Lung (tissue), 12 donors: ENCODE measurements around the gene USP3. TPM values are rescaled to one million over a fixed set of nuclear protein-coding genes. Genes with fewer than 3 reads are reported as not detected.

ENCODE experiments used
- ATAC-seq: fragments of 200-7000 bp; cut with Tn5 transposase; one replicate; pipeline ENCODE4 v1.9.1; 2020; ENCODE audit warnings: moderate number of reproducible peaks; ENCODE audit not compliant: insufficient read depth, low FRiP score
- DNase-seq, 3 donors: peaks; one replicate each; pipeline ENCODE4 v3.0.0-alpha.2; 2013 to 2017
- H3K27ac ChIP-seq, 2 donors: one replicate each; pipeline ENCODE4 v1.5.1; 2013; ENCODE audit warnings: mild to moderate bottlenecking in 2 of 2, moderate library complexity in 2 of 2, control low read depth in 1 of 2, inconsistent platforms in 1 of 2, low read depth in 1 of 2, low read length in 1 of 2
- H3K27me3 ChIP-seq, 3 donors: one replicate each; pipeline ENCODE4 v1.5.1; 2013; ENCODE audit warnings: low read length in 2 of 3; ENCODE audit not compliant: control insufficient read depth in 3 of 3, insufficient read depth in 3 of 3
- H3K36me3 ChIP-seq, 4 donors: one replicate each; pipeline ENCODE4 v1.5.1; 2013; ENCODE audit warnings: low read length in 4 of 4, mild to moderate bottlenecking in 1 of 4, moderate library complexity in 1 of 4; ENCODE audit not compliant: control insufficient read depth in 4 of 4, insufficient read depth in 4 of 4
- H3K4me1 ChIP-seq, 5 donors: one replicate each; pipeline ENCODE4 v1.5.1; 2013; ENCODE audit warnings: low read length in 5 of 5, mild to moderate bottlenecking in 2 of 5, moderate library complexity in 1 of 5; ENCODE audit not compliant: control insufficient read depth in 5 of 5, insufficient read depth in 5 of 5
- H3K4me3 ChIP-seq: one replicate; pipeline ENCODE4 v1.5.1; 2013; ENCODE audit warnings: mild to moderate bottlenecking, control low read depth, moderate library complexity
- H3K9ac ChIP-seq, 2 donors: one replicate each; pipeline ENCODE4 v1.5.1; 2013; ENCODE audit warnings: low read length in 2 of 2, control low read depth in 1 of 2; ENCODE audit not compliant: insufficient read depth in 1 of 2
- H3K9me3 ChIP-seq, 4 donors: one replicate each; pipeline ENCODE4 v1.5.1; 2013; ENCODE audit warnings: low read length in 3 of 4, mild to moderate bottlenecking in 1 of 4, moderate library complexity in 1 of 4; ENCODE audit not compliant: control insufficient read depth in 4 of 4, insufficient read depth in 3 of 4
- CTCF ChIP-seq: IDR thresholded peaks from 2 replicates; pipeline ENCODE4 v1.5.1; 2012; ENCODE audit warnings: mild to moderate bottlenecking; ENCODE audit errors: control extremely low read depth, extremely low read depth
- WGBS, 2 donors: extraction: QIAGEN DNeasy Blood & Tissue Kit; methylation state at CpG; one replicate each; pipeline ENCODE4 v1.1.7; 2013; 5-methylcytosine and 5-hydroxymethylcytosine counted together
- polyA plus RNA-seq, 2 donors: library from polyadenylated mRNA; stranded (reverse); fragments of 200-250 nt; gene quantifications; one replicate each; pipeline ENCODE4 v1.2.1, GENCODE V29; 2013
- total RNA-seq, 2 donors: library from RNA; depleted of rRNA in 1 of 2; stranded (reverse); fragments of >200 nt in 1 of 2; gene quantifications; one replicate each; pipeline ENCODE4 v1.2.1, GENCODE V29; 2014 to 2021
- donor health status: control.
- donor health status: control.
- donor health status: Bipolar disorder and iron deficiency.
- donor health status: healthy.
- donor health status: DM: yes; HTN: yes; CAD: no.

Gene USP3
- total and polyA plus RNA-seq, 4 donors = 29.1 to 95.5 (median 49.9) TPM

DNA sequence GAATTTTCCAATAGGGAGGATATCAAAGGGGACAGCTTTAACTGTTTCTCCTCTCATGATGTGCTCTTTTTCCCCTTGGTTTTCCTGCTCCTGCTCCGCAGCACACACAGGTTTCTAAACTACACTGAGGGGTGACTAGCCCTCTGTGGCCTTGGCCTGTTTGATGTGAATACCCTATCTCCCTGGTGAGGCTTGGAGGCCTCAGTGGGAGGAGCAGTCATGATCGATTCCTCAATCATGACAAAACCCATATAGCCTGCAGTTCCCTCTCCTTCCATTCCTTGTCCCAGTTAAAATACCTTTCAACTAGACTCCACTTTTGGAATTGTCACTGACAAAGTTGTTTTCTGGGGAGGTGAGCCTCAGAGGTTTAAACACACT is 24.0 kb upstream of the USP3 start:
- Histone ChIP-seq H3K27me3 (no peaks in the 10 kb centered on the region), H3K4me1 (peaks cover 0 to 6% (median 6%) of the 10 kb centered on the region in 5 donors), H3K9ac (no peak overlapping the region), H3K4me3 (no peak overlapping the region), H3K9me3 (no peaks in the 10 kb centered on the region), H3K36me3 (no peaks in the 10 kb centered on the region), H3K27ac (no peak overlapping the region)
- DNase-seq (no peak), ATAC-seq (no peak)
- WGBS, 2 donors = 91 to 92% methylated on average over 2 of the region's 2 CpGs
- TF ChIP-seq CTCF = no peak

- H3K9ac ChIP-seq = no peak overlapping the region
- TF ChIP-seq CTCF = no peak
- H3K27me3 ChIP-seq = no peaks in the 10 kb centered on the region
- H3K27ac ChIP-seq = no peak overlapping the region
- H3K4me3 ChIP-seq = no peak overlapping the region
- 69 to 70% methylated on average over 3 of the region's 3 CpGs for WGBS, 2 donors
- ATAC-seq (no peak), DNase-seq (no peak)
- no peaks in the 10 kb centered on the region for H3K36me3 ChIP-seq
- H3K4me1 ChIP-seq = peaks cover 0 to 6% (median 6%) of the 10 kb centered on the region in 5 donors
- H3K9me3 ChIP-seq = no peaks in the 10 kb centered on the region
These were observed 23.1 kb upstream of the USP3 start for GRCh38 chr15:63481105-63481810.

DNA sequence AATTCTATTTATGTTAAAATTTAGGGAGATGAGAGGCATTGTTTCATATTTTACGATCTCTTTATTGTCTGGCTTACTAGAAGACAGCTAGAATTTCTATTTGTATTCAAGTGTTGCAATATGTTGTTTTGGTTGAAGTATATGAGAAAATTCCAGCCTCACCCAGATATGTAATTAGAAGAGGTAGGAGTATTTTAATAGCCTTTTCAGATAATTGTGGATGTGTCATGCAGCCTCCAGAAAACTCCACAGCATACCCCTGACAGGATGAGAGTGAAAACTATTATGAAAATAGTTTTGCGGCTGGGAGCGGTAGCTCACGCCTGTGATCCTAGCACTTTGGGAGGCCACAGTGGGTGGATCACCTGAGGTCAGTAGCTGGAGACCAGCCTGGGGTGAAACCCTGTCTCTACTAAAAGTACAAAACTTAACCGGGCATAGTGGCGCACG is 21.5 kb upstream of the USP3 start:
- H3K27ac ChIP-seq = peak overlapping the region in 1 of 2 donors; percentile 33
- H3K4me3 ChIP-seq = no peak overlapping the region
- H3K4me1 ChIP-seq = peaks cover 0 to 6% (median 6%) of the 10 kb centered on the region in 5 donors
- no peaks in the 10 kb centered on the region for H3K36me3 ChIP-seq
- no peak for TF ChIP-seq CTCF
- ATAC-seq = no peak
- no peaks in the 10 kb centered on the region for H3K27me3 ChIP-seq
- no peak for DNase-seq
- H3K9ac ChIP-seq = no peak overlapping the region
- H3K9me3 ChIP-seq = no peaks in the 10 kb centered on the region
- WGBS, 2 donors = 75 to 84% methylated on average over 7 of the region's 7 CpGs
